HUES6 (cell line): Measurements from ENCODE around the gene BBS7.

Experiments used
- H3K27ac ChIP-seq: 2 replicates; pipeline ENCODE4 v1.7.0; 2013; ENCODE audit warnings: low read depth, mild to moderate bottlenecking, low read length, inconsistent platforms
- H3K27me3 ChIP-seq: 2 replicates; pipeline ENCODE4 v1.6.1; 2013; ENCODE audit warnings: low read length; ENCODE audit not compliant: control insufficient read depth, insufficient read depth
- H3K36me3 ChIP-seq: 2 replicates; pipeline ENCODE4 v1.6.1; 2013; ENCODE audit warnings: low read length; ENCODE audit not compliant: control insufficient read depth, insufficient read depth
- H3K4me1 ChIP-seq: 2 replicates; pipeline ENCODE4 v1.6.1; 2013; ENCODE audit warnings: low read length; ENCODE audit not compliant: control insufficient read depth, insufficient read depth
- H3K4me3 ChIP-seq: 2 replicates; pipeline ENCODE4 v1.5.1; 2013; ENCODE audit warnings: low read depth, low read length
- H3K9ac ChIP-seq: one replicate; pipeline ENCODE4 v1.6.1; 2013; ENCODE audit warnings: mild to moderate bottlenecking, low read length
- H3K9me3 ChIP-seq: 2 replicates; pipeline ENCODE4 v1.6.1; 2013; ENCODE audit warnings: low read depth, low read length; ENCODE audit not compliant: control insufficient read depth, insufficient read depth

Gene BBS7

GRCh38 chr4:121814756-121815155 lies 55.5 kb downstream of the BBS7 start:
- H3K9ac ChIP-seq: no peak overlapping the region
- H3K27ac ChIP-seq: no peak overlapping the region
- no peak overlapping the region for H3K4me3 ChIP-seq
- peaks cover 97% of the 10 kb centered on the region for H3K36me3 ChIP-seq
- no peaks in the 10 kb centered on the region for H3K4me1 ChIP-seq
- H3K9me3 ChIP-seq: no peaks in the 10 kb centered on the region
- no peaks in the 10 kb centered on the region for H3K27me3 ChIP-seq

GRCh38 chr4:121811122-121811521 lies 59.2 kb downstream of the BBS7 start:
- H3K9ac ChIP-seq: no peak overlapping the region
- H3K9me3 ChIP-seq: no peaks in the 10 kb centered on the region
- H3K27me3 ChIP-seq: no peaks in the 10 kb centered on the region
- H3K27ac ChIP-seq: no peak overlapping the region
- no peak overlapping the region for H3K4me3 ChIP-seq
- peaks cover 95% of the 10 kb centered on the region for H3K36me3 ChIP-seq
- H3K4me1 ChIP-seq: no peaks in the 10 kb centered on the region

GRCh38 chr4:121806411-121806810 lies 63.9 kb downstream of the BBS7 start:
- H3K4me1 ChIP-seq: peaks cover 5% of the 10 kb centered on the region
- no peaks in the 10 kb centered on the region for H3K27me3 ChIP-seq
- no peak overlapping the region for H3K27ac ChIP-seq
- no peak overlapping the region for H3K4me3 ChIP-seq
- H3K36me3 ChIP-seq: peaks cover 86% of the 10 kb centered on the region
- H3K9ac ChIP-seq: no peak overlapping the region
- no peaks in the 10 kb centered on the region for H3K9me3 ChIP-seq

GRCh38 chr4:121801715-121802075 lies 68.6 kb downstream of the BBS7 start:
- Histone ChIP-seq H3K27me3 (no peaks in the 10 kb centered on the region), H3K27ac (peak overlapping the region; percentile 86), H3K9me3 (no peaks in the 10 kb centered on the region), H3K36me3 (peaks cover 43% of the 10 kb centered on the region), H3K9ac (peak overlapping the region; percentile 98), H3K4me1 (peaks cover 11% of the 10 kb centered on the region), H3K4me3 (peak overlapping the region; percentile 88)

- no peaks in the 10 kb centered on the region for H3K27me3 ChIP-seq
- peaks cover 37% of the 10 kb centered on the region for H3K36me3 ChIP-seq
- peak within 1 kb of the TSS; percentile 88 for H3K4me3 ChIP-seq
- no peaks in the 10 kb centered on the region for H3K9me3 ChIP-seq
- peak within 1 kb of the TSS; percentile 98 for H3K9ac ChIP-seq
- peaks cover 15% of the 10 kb centered on the region for H3K4me1 ChIP-seq
- H3K27ac ChIP-seq: peak within 1 kb of the TSS; percentile 86
Observed at GRCh38 chr4:121800961-121801714, 69.1 kb downstream of the BBS7 start, which contains the start of gene EXOSC9. Gene EXOSC9, plus strand, starts transcription at chr4:121801323. Its CDS starts 102 bp downstream, at chr4:121801425.

GRCh38 chr4:121800638-121800960 lies 69.7 kb downstream of the BBS7 start:
- Histone ChIP-seq H3K9ac (peak overlapping the region; percentile 98), H3K9me3 (no peaks in the 10 kb centered on the region), H3K27ac (peak overlapping the region; percentile 86), H3K27me3 (no peaks in the 10 kb centered on the region), H3K36me3 (peaks cover 32% of the 10 kb centered on the region), H3K4me3 (peak overlapping the region; percentile 88), H3K4me1 (peaks cover 21% of the 10 kb centered on the region)

- no peaks in the 10 kb centered on the region for H3K9me3 ChIP-seq
- peaks cover 25% of the 10 kb centered on the region for H3K4me1 ChIP-seq
- H3K27me3 ChIP-seq: no peaks in the 10 kb centered on the region
- H3K9ac ChIP-seq: no peak overlapping the region
- no peak overlapping the region for H3K4me3 ChIP-seq
- H3K27ac ChIP-seq: no peak overlapping the region
- peaks cover 26% of the 10 kb centered on the region for H3K36me3 ChIP-seq
Observed at GRCh38 chr4:121799867-121800501, 70.3 kb downstream of the BBS7 start.

- Histone ChIP-seq H3K27ac (no peak overlapping the region), H3K27me3 (no peaks in the 10 kb centered on the region), H3K4me1 (peaks cover 32% of the 10 kb centered on the region), H3K4me3 (no peak overlapping the region), H3K9ac (no peak overlapping the region), H3K36me3 (peaks cover 19% of the 10 kb centered on the region), H3K9me3 (no peaks in the 10 kb centered on the region)
Observed at GRCh38 chr4:121799208-121799823, 71.0 kb downstream of the BBS7 start.

- Histone ChIP-seq H3K36me3 (no peaks in the 10 kb centered on the region), H3K9me3 (no peaks in the 10 kb centered on the region), H3K9ac (peak overlapping the region; percentile 67), H3K4me1 (peaks cover 29% of the 10 kb centered on the region), H3K27ac (peak overlapping the region; percentile 92), H3K27me3 (no peaks in the 10 kb centered on the region), H3K4me3 (no peak overlapping the region)
Observed at GRCh38 chr4:121796283-121796682, 74.0 kb downstream of the BBS7 start.

GRCh38 chr4:121794505-121795188 lies 75.6 kb downstream of the BBS7 start:
- H3K27ac ChIP-seq: no peak overlapping the region
- no peak overlapping the region for H3K4me3 ChIP-seq
- no peaks in the 10 kb centered on the region for H3K27me3 ChIP-seq
- H3K9ac ChIP-seq: no peak overlapping the region
- no peaks in the 10 kb centered on the region for H3K9me3 ChIP-seq
- H3K36me3 ChIP-seq: no peaks in the 10 kb centered on the region
- peaks cover 24% of the 10 kb centered on the region for H3K4me1 ChIP-seq

GRCh38 chr4:121792966-121793365 lies 77.3 kb downstream of the BBS7 start:
- Histone ChIP-seq H3K27ac (no peak overlapping the region), H3K27me3 (no peaks in the 10 kb centered on the region), H3K36me3 (no peaks in the 10 kb centered on the region), H3K4me1 (peaks cover 24% of the 10 kb centered on the region), H3K4me3 (no peak overlapping the region), H3K9me3 (no peaks in the 10 kb centered on the region), H3K9ac (no peak overlapping the region)
